Glutamatergic neuron (in vitro differentiated cells): Measurements from ENCODE around the gene WFS1. TPM values are rescaled to one million over a fixed set of nuclear protein-coding genes. Genes with fewer than 3 reads are reported as not detected.

Experiments
- DNase-seq: peaks from one replicate; pipeline ENCODE4 v3.0.0; 2022
- H3K27ac Mint-ChIP-seq: one replicate; pipeline ENCODE4 v1.8.0; 2020; ENCODE audit warnings: mild to moderate bottlenecking, mixed read lengths, inconsistent platforms; ENCODE audit not compliant: unreplicated experiment
- H3K27me3 Mint-ChIP-seq: one replicate; pipeline ENCODE4 v1.8.0; 2020; ENCODE audit warnings: mild to moderate bottlenecking, moderate library complexity, mixed read lengths, inconsistent platforms; ENCODE audit not compliant: unreplicated experiment
- H3K36me3 Mint-ChIP-seq: one replicate; pipeline ENCODE4 v1.8.0; 2020; ENCODE audit warnings: mild to moderate bottlenecking, mixed read lengths, inconsistent platforms; ENCODE audit not compliant: unreplicated experiment
- H3K4me1 Mint-ChIP-seq: one replicate; pipeline ENCODE4 v1.8.0; 2020; ENCODE audit warnings: mild to moderate bottlenecking, low read depth, mixed read lengths, inconsistent platforms; ENCODE audit not compliant: unreplicated experiment
- H3K4me3 Mint-ChIP-seq: one replicate; pipeline ENCODE4 v1.8.0; 2020; ENCODE audit warnings: mild to moderate bottlenecking, mixed read lengths, inconsistent platforms; ENCODE audit not compliant: unreplicated experiment
- H3K9me3 Mint-ChIP-seq: one replicate; pipeline ENCODE4 v1.8.0; 2020; ENCODE audit warnings: mild to moderate bottlenecking, moderate library complexity, mixed read lengths, inconsistent platforms; ENCODE audit not compliant: unreplicated experiment
- total RNA-seq: library from RNA; stranded (reverse); fragmentation: NEBNext Ultra II Directional; extraction: Animal tissue kit (Norgen Biotek cat#: 25700); gene quantifications from one replicate; pipeline ENCODE4 v1.2.1, GENCODE V29; 2021; ENCODE audit not compliant: unreplicated experiment
- TF ChIP-seq, protein P1 (sequence below): fragments of 200-600 bp; sonication (generic); IDR thresholded peaks from one replicate; pipeline ENCODE4 v1.5.0; 2021; ENCODE audit not compliant: partially characterized antibody, unreplicated experiment

The WFS1 gene
- total RNA-seq, 1 donor from 2014 or later: 30.4 TPM

DNA sequence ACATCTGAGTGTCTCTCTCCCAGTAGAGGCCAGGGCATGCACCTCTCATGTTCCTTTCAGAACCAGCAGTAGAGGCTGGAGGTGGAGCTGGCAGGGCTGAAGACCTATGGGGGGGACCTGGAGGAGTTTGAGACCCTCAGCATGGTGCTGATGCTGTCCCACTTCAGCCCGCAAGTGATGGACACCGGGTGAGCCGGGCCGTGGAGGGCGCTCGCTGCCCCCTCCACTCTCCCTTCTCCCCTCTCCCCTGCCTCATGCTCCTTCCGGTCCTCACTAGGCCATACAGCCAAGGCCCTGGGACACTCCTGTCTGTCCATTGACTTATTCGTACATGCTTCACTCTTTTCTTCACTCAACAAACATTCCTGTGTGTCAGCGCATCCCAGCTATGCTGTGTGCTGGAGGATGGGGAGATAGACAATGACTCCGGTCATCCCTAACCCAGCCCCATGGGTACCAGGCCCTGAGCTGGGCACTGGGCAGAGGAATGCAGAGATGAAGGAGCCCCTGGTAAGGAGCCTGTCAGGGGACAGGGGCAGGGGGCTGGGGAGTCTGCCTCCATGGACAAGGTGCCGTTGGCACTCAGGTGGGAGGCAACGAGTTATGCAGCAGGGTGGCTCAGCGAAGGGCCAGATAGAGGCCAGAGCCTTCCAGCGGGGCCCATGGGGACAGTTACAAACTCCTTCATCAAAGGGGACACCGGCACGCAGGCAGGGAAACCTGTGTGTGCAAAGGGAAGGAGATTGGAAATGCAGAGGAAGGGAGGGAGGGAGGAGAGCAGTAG, 28.4 kb upstream of the WFS1 start:
- peak; percentile 10 for DNase-seq
- H3K36me3 Mint-ChIP-seq: peaks cover 12% of the 10 kb centered on the region
- H3K27me3 Mint-ChIP-seq: peaks cover 8% of the 10 kb centered on the region
- H3K4me1 Mint-ChIP-seq: peaks cover 1% of the 10 kb centered on the region
- no peak overlapping the region for H3K4me3 Mint-ChIP-seq
- TF ChIP-seq, protein P1, sequence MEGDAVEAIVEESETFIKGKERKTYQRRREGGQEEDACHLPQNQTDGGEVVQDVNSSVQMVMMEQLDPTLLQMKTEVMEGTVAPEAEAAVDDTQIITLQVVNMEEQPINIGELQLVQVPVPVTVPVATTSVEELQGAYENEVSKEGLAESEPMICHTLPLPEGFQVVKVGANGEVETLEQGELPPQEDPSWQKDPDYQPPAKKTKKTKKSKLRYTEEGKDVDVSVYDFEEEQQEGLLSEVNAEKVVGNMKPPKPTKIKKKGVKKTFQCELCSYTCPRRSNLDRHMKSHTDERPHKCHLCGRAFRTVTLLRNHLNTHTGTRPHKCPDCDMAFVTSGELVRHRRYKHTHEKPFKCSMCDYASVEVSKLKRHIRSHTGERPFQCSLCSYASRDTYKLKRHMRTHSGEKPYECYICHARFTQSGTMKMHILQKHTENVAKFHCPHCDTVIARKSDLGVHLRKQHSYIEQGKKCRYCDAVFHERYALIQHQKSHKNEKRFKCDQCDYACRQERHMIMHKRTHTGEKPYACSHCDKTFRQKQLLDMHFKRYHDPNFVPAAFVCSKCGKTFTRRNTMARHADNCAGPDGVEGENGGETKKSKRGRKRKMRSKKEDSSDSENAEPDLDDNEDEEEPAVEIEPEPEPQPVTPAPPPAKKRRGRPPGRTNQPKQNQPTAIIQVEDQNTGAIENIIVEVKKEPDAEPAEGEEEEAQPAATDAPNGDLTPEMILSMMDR: no peak
- H3K27ac Mint-ChIP-seq: no peak overlapping the region
- H3K9me3 Mint-ChIP-seq: peaks cover 3% of the 10 kb centered on the region

DNA sequence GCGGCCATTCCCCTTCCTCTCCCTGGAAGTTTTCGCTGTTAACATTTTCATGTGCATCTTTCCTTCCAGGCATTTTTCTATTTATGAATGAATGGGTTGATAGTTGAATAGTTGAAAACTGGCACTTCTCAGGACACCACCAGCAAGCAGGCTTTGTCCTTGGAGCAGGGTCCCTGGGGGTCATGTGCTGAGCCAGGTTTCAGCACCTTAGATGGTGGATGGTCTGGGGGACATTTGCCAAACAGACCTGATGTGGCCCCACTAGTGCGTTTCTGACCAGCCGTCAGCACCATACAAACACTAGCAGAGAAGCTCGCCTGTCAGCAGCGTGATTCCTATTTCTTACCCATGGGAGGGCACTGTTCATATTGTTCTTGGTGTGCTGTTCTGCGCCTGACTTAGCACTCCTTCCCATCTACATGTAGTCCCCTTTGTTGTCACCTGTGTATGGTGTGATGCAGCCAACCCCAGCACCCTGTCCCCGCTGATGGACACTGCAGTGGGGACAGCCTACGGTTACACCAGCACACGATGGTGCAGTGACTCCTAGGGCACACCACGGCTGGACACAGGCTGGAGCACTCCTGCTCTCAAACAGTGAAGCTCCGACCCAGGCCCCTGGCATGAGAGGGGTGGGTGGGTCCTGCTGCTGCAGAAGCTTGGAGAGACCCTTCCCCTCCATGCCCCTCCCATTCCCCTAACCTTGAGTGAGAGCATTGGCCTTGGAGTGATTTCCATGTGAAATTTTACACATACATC, 27.2 kb upstream of the WFS1 start:
- H3K4me1 Mint-ChIP-seq: peaks cover 1% of the 10 kb centered on the region
- H3K36me3 Mint-ChIP-seq: peaks cover 12% of the 10 kb centered on the region
- peaks cover 5% of the 10 kb centered on the region for H3K9me3 Mint-ChIP-seq
- DNase-seq: peak; percentile 1
- H3K27ac Mint-ChIP-seq: no peak overlapping the region
- TF ChIP-seq, protein P1: no peak
- peaks cover 8% of the 10 kb centered on the region for H3K27me3 Mint-ChIP-seq
- H3K4me3 Mint-ChIP-seq: no peak overlapping the region

DNA sequence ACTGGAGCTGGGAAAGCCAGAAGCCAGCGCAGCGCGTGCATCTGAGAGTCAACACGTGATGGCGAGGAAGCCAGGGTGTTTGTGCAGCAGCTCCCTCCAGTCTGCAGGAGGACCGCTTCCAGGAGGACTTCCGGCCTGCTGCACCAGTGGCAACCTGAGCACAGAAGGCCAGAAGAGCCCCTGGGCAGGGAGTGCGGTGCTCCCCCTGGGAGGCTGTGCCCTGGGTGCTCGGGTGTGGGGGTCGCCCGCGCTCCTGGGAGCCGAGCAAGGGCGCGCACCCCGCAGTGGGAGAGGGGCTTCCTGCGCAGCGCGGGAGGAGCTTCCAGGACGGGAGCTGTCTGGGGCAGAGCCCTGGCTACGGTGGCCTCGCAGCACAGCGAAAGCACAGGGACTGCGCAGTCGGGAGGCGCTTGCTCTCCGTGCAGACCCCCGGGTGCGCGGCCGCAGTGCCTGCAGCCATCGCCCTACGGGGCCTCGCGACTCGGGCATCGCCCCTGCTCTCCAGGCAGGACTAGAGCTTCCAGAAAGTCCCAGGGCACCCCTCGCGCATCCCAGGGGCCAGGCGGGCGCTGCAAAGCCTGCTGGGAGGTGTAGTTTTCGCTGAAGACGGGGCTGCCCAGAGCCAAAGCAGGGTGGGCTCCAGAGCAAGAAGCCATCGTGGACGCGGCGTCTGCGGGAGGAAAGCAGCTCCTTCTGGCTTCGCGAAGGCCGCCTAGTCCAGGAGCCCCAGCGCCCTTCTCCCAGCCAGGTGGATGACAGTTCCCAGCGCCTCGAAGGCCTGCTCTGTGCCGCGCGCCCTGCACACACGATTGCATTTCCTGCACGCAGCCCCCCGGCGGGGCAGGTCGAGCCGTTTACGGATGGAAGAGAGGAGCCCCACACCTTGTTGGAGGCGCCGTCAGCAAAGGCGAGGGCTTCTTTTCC, 24.1 kb upstream of the WFS1 start:
- TF ChIP-seq, protein P1: no peak
- peaks cover 5% of the 10 kb centered on the region for H3K9me3 Mint-ChIP-seq
- peak overlapping the region; percentile 5 for H3K27ac Mint-ChIP-seq
- peaks cover 12% of the 10 kb centered on the region for H3K36me3 Mint-ChIP-seq
- H3K4me3 Mint-ChIP-seq: peak overlapping the region; percentile 83
- H3K4me1 Mint-ChIP-seq: peaks cover 1% of the 10 kb centered on the region
- peak; percentile 81 for DNase-seq
- H3K27me3 Mint-ChIP-seq: peaks cover 8% of the 10 kb centered on the region

DNA sequence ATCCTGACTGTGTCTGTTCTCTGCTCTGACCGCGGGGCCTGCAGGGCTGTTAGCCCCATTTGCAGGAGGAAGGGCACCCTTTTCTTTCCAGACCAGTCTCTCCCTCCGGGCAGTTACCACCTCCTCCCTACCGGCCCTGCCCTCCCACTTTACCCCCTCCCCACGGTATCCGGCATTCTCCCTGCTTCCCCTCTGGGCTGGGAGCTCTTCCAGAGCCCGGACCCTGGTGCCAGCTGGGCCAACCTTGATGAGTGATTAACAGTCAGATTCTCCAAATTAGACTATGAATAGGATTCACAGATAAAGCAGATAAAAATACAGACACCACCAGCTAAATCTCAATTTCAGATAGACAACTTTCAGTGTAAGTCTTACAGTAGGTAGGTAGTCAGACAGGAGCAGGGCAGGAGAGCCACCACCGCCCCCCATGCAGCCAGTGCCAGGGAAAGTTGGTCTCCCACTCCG, 23.4 kb upstream of the WFS1 start:
- Mint-ChIP-seq H3K27me3 (peaks cover 8% of the 10 kb centered on the region), H3K36me3 (peaks cover 12% of the 10 kb centered on the region), H3K27ac (no peak overlapping the region), H3K9me3 (peaks cover 5% of the 10 kb centered on the region), H3K4me1 (peaks cover 1% of the 10 kb centered on the region), H3K4me3 (peak overlapping the region; percentile 38)
- DNase-seq: no peak
- TF ChIP-seq, protein P1: no peak
